Ureter (tissue), 1 donor: ENCODE data around the gene HOMER3. TPM values are rescaled to one million over a fixed set of nuclear protein-coding genes. Genes with fewer than 3 reads are reported as not detected.

Experiments used
- DNase-seq: peaks from one replicate; pipeline ENCODE4 v3.0.0-alpha.2; 2020; ENCODE audit warnings: low spot score
- total RNA-seq: library from RNA; stranded (reverse); gene quantifications from one replicate; pipeline ENCODE4 v1.2.4, GENCODE V29; 2023
- donor health status: DM: yes; HTN: yes; CAD: no.

Gene HOMER3
- total RNA-seq, 1 donor from 2014 or later, result 23.2 TPM

DNA sequence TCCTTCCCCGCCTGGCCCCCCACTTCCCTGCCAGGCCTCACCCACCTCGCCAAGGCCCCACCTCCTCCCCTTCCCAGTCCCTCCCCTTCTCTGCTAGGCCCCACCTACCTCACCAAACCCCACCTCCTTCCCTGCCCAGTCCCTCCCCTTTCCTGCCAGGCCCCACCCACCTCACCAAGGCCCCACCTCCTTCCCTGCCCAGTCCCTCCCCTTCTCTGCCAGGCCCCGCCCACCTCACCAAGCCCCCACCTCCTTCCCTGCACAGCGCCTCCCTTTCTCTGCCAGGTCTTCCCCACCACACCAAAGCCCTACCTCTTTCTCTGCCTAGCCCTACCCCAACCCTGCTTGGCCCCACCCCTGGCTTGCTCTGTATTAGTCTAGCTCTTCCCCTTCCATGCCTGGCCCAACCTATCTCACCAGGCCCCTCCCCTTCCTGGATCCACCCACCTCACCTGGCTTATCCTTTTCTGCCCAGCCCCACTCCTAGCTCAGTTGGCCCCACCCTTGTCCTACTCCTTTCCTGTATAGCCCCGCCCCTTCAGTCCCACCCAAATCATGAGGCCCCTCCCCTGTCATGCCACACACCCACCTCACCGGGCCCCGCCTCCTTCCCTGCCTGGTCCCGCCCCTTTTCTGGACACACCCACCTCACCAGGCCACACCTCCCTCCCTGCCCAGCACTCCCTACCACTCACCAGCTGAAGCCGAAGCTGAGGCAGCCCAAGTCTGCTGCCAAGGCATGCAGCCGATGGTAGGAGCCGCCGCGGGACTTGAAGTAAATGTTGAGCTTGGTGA lies 61.2 kb downstream of the HOMER3 start:
- no peak for DNase-seq

Other genes starting within 250 kb of the HOMER3 start
- 1.8 TPM for gene COMP, start 149.9 kb downstream of the HOMER3 start, total RNA-seq
- gene UPF1, start 109.3 kb downstream of the HOMER3 start, total RNA-seq, result 83.4 TPM
- gene CERS1, start 45.1 kb downstream of the HOMER3 start, total RNA-seq, result 0.55 TPM
- gene COPE, start 21.8 kb downstream of the HOMER3 start, total RNA-seq, result 149 TPM
- gene DDX49, start 21.5 kb downstream of the HOMER3 start, total RNA-seq, result 34.4 TPM
- gene SUGP2, start 92.3 kb upstream of the HOMER3 start, total RNA-seq, result 99.6 TPM
- gene ARMC6, start 92.4 kb upstream of the HOMER3 start, total RNA-seq, result 42.2 TPM
- gene SLC25A42, start 122.8 kb upstream of the HOMER3 start, total RNA-seq, result 19.6 TPM
- gene TMEM161A, start 197.3 kb upstream of the HOMER3 start, total RNA-seq, result 25.3 TPM
- gene MEF2B, start 229.0 kb upstream of the HOMER3 start, total RNA-seq, result 4.4 TPM